HCT116 (cell line): ENCODE results near the gene SDE2. TPM values are rescaled to one million over a fixed set of nuclear protein-coding genes. Genes with fewer than 3 reads are reported as not detected.

Source experiments
- ATAC-seq: fragments of 200-7000 bp; cut with Tn5 transposase; 2 replicates; pipeline ENCODE4 v1.9.1; 2020; ENCODE audit warnings: mild to moderate bottlenecking, moderate library complexity
- BruUV-seq: library from RNA; stranded (reverse); fragments of 400-500 nt; replicated peaks from 2 replicates; lab custom pipeline; 2021; lab: Mats Ljungman, UMichigan
- CTCF ChIA-PET: fragments of 300-600 bp; sonication (Branson Sonifier 250); formaldehyde crosslinking; loops from one replicate; lab custom pipeline; 2021; ENCODE audit warnings: antibody characterized with exemption; lab: Charles Lee
- POLR2A ChIA-PET: fragments of 300-600, 350-600 bp; sonication (Branson Sonifier 250); formaldehyde crosslinking; loops from one replicate; lab custom pipeline; 2021; ENCODE audit warnings: antibody characterized with exemption; lab: Charles Lee
- RAD21 ChIA-PET, 2 experiments: fragments of 300-600 bp; sonication (Branson Sonifier 250); formaldehyde crosslinking; loops; one replicate each; lab custom pipeline; 2023; ENCODE audit warnings: low total read pairs in 2 of 2; ENCODE audit not compliant: uncharacterized antibody in 2 of 2, unreplicated experiment in 2 of 2, low non-redundant PET in 1 of 2; lab: Charles Lee
- DNase-seq: peaks from one replicate; pipeline ENCODE4 v3.0.0-alpha.2; 2010; ENCODE audit warnings: low read depth, low spot score
- H2AFZ ChIP-seq: fragments of 200-600 bp; shearing (Covaris generic), sonication (generic); 2 replicates; pipeline ENCODE4 v1.6.1; 2017; ENCODE audit warnings: low read depth, mixed run types, mixed read lengths, antibody characterized with exemption, low read length; ENCODE audit not compliant: poor library complexity, severe bottlenecking
- H3K27ac ChIP-seq: 2 replicates; pipeline ENCODE4 v1.5.1; 2012; ENCODE audit warnings: low read depth, low read length
- H3K27me3 ChIP-seq: fragments of 200-600 bp; sonication (generic); 2 replicates; pipeline ENCODE4 v1.6.1; 2016; ENCODE audit warnings: mixed run types, low read length, mixed read lengths; ENCODE audit not compliant: insufficient read depth
- H3K36me3 ChIP-seq, 2 experiments: fragments of 200-500 bp in 1 of 2; fragments of 200-600 bp in 1 of 2; sonication (Bioruptor generic) in 1 of 2; sonication (generic) in 1 of 2; 2 replicates each; pipeline versions ENCODE4 v1.5.1 to v1.6.1; 2014 to 2016; ENCODE audit warnings: low read length in 2 of 2, inconsistent platforms in 1 of 2, mixed read lengths in 1 of 2, mixed run types in 1 of 2; ENCODE audit not compliant: insufficient read depth in 2 of 2, control insufficient read depth in 1 of 2
- H3K4me1 ChIP-seq, 2 experiments: fragments of 200-600 bp in 1 of 2; sonication (generic) in 1 of 2; 2 replicates each; pipeline versions ENCODE4 v1.5.1 to v1.6.1; 2012 to 2017; ENCODE audit warnings: low read length in 2 of 2, inconsistent platforms in 1 of 2, mild to moderate bottlenecking in 1 of 2, mixed read lengths in 1 of 2, mixed run types in 1 of 2, moderate library complexity in 1 of 2; ENCODE audit not compliant: insufficient read depth in 2 of 2, control insufficient read depth in 1 of 2
- H3K4me2 ChIP-seq: fragments of 200-600 bp; sonication (generic); 2 replicates; pipeline ENCODE4 v1.6.1; 2017; ENCODE audit warnings: mixed run types, low read length, mixed read lengths
- H3K4me3 ChIP-seq, 2 experiments: fragments of 200-600 bp in 1 of 2; sonication (generic) in 1 of 2; replicated peaks in 1 of 2; 2 replicates each; pipeline ENCODE4 v1.5.1; 2011 to 2016; ENCODE audit warnings: low read length in 2 of 2, control low read depth in 1 of 2, low read depth in 1 of 2, mild to moderate bottlenecking in 1 of 2, mixed read lengths in 1 of 2, mixed run types in 1 of 2
- H3K79me2 ChIP-seq: fragments of 200-600 bp; sonication (generic); 2 replicates; pipeline ENCODE4 v1.6.1; 2017; ENCODE audit warnings: mild to moderate bottlenecking, mixed run types, low read length, moderate library complexity, mixed read lengths; ENCODE audit not compliant: insufficient read depth
- H3K9ac ChIP-seq: fragments of 200-600 bp; sonication (generic); 2 replicates; pipeline ENCODE4 v1.6.1; 2016; ENCODE audit warnings: low read length, mixed read lengths
- H3K9me2 ChIP-seq: fragments of 200-600 bp; sonication (generic), shearing (Covaris generic); 2 replicates; pipeline ENCODE4 v1.6.1; 2017; ENCODE audit warnings: mixed run types, mild to moderate bottlenecking, moderate library complexity; ENCODE audit not compliant: insufficient read depth
- H3K9me3 ChIP-seq, 2 experiments: fragments of 200-500 bp in 1 of 2; fragments of 200-600 bp in 1 of 2; sonication (Bioruptor generic) in 1 of 2; sonication (generic) in 1 of 2; 2 replicates each; pipeline ENCODE4 v1.6.1; 2014 to 2017; ENCODE audit warnings: low read length in 2 of 2, mixed read lengths in 2 of 2, inconsistent platforms in 1 of 2, low read depth in 1 of 2, mild to moderate bottlenecking in 1 of 2, mixed run types in 1 of 2, moderate library complexity in 1 of 2; ENCODE audit not compliant: control insufficient read depth in 1 of 2, insufficient read depth in 1 of 2
- H4K20me1 ChIP-seq: fragments of 200-600 bp; sonication (generic), shearing (Covaris generic); 2 replicates; pipeline ENCODE4 v1.6.1; 2017; ENCODE audit warnings: mixed run types, mild to moderate bottlenecking, moderate library complexity; ENCODE audit not compliant: insufficient read depth
- CBX3 ChIP-seq: IDR thresholded peaks from 2 replicates; pipeline ENCODE4 v1.6.1; 2012; ENCODE audit warnings: low read depth
- CEBPB ChIP-seq: IDR thresholded peaks from 2 replicates; pipeline ENCODE4 v1.6.1; 2012; ENCODE audit warnings: low read depth
- CTCF ChIP-seq, 3 experiments: fragments of 200-600 bp in 1 of 3; sonication (generic) in 1 of 3; IDR thresholded peaks in 2 of 3; conservative IDR thresholded peaks in 1 of 3; 2 replicates each; pipeline ENCODE4 v1.5.1; 2012 to 2017; ENCODE audit warnings: low read depth in 2 of 3, low read length in 2 of 3, antibody characterized with exemption in 1 of 3, borderline replicate concordance in 1 of 3, control low read depth in 1 of 3, mild to moderate bottlenecking in 1 of 3, mixed read lengths in 1 of 3, mixed run types in 1 of 3, moderate library complexity in 1 of 3; ENCODE audit not compliant: insufficient read depth in 1 of 3
- EGR1 ChIP-seq: IDR thresholded peaks from 2 replicates; pipeline ENCODE4 v1.6.1; 2012; ENCODE audit warnings: low read depth
- ELF1 ChIP-seq: IDR thresholded peaks from 2 replicates; pipeline ENCODE4 v1.6.1; 2012; ENCODE audit warnings: low read depth, borderline replicate concordance
- EZH2phosphoT487 ChIP-seq: fragments of 200-600 bp; IDR thresholded peaks from 2 replicates; pipeline ENCODE4 v1.6.1; 2018; ENCODE audit warnings: antibody characterized with exemption, borderline replicate concordance
- FOSL1 ChIP-seq: IDR thresholded peaks from 2 replicates; pipeline ENCODE4 v1.6.1; 2012; ENCODE audit warnings: low read depth
- JUND ChIP-seq: IDR thresholded peaks from 2 replicates; pipeline ENCODE4 v1.6.1; 2012
- MAX ChIP-seq: IDR thresholded peaks from 2 replicates; pipeline ENCODE4 v1.6.1; 2012
- POLR2A ChIP-seq: IDR thresholded peaks from 2 replicates; pipeline ENCODE4 v1.7.0; 2011; ENCODE audit warnings: borderline replicate concordance; ENCODE audit not compliant: insufficient read depth, insufficient read length; ENCODE audit errors: extremely low read depth
- POLR2AphosphoS5 ChIP-seq: IDR thresholded peaks from 2 replicates; pipeline ENCODE4 v1.6.1; 2011; ENCODE audit warnings: mild to moderate bottlenecking, low read depth, low read length, moderate library complexity
- RAD21 ChIP-seq: IDR thresholded peaks from 2 replicates; pipeline ENCODE4 v1.6.1; 2012; ENCODE audit warnings: low read depth, mild to moderate bottlenecking
- SP1 ChIP-seq: IDR thresholded peaks from 2 replicates; pipeline ENCODE4 v1.6.1; 2012; ENCODE audit warnings: low read depth
- TCF7L2 ChIP-seq: IDR thresholded peaks from 2 replicates; pipeline ENCODE4 v1.7.0; 2011; ENCODE audit warnings: borderline replicate concordance, inconsistent platforms; ENCODE audit not compliant: insufficient read depth, insufficient read length; ENCODE audit errors: extremely low read depth
- YY1 ChIP-seq: IDR thresholded peaks from 2 replicates; pipeline ENCODE4 v1.6.1; 2011; ENCODE audit warnings: low read length, low read depth, moderate library complexity, mild to moderate bottlenecking; ENCODE audit not compliant: insufficient replicate concordance; ENCODE audit errors: extremely low read depth
- ZBTB33 ChIP-seq: IDR thresholded peaks from 2 replicates; pipeline ENCODE4 v1.6.1; 2011; ENCODE audit warnings: mild to moderate bottlenecking, low read length, moderate library complexity; ENCODE audit not compliant: insufficient replicate concordance; ENCODE audit errors: extremely low read depth
- ZFX ChIP-seq: fragments of 450-650 bp; IDR thresholded peaks from 2 replicates; pipeline ENCODE4 v1.6.1; 2017
- ZNF274 ChIP-seq: fragments of 200-500 bp; sonication (Bioruptor generic); IDR thresholded peaks from 2 replicates; pipeline ENCODE4 v1.6.1; 2014; ENCODE audit warnings: mild to moderate bottlenecking, low read depth, low read length, inconsistent platforms
- intact Hi-C: fragments of 100-400 bp; cut with micrococcal nuclease; formaldehyde crosslinking; loops from 2 replicates; pipeline ENCODE4 v1.10.0; 2022
- total RNA-seq: library from RNA; stranded (reverse); gene quantifications from one replicate; pipeline ENCODE4 v1.2.1, GENCODE V29; 2021; ENCODE audit not compliant: unreplicated experiment

Gene SDE2
- total RNA-seq, 1 experiment from 2014 or later = 22.5 TPM

- RAD21 ChIA-PET = no interaction called here
- CTCF ChIA-PET = no interaction called here
- Histone ChIP-seq H3K4me2 (no peak overlapping the region), H3K27me3 (no peaks in the 10 kb centered on the region), H3K4me3 (no peak overlapping the region), H2AFZ (no peak overlapping the region), H3K9me3 (no peaks in the 10 kb centered on the region), H3K9me2 (no peaks in the 10 kb centered on the region), H4K20me1 (no peaks in the 10 kb centered on the region), H3K9ac (no peak overlapping the region), H3K27ac (no peak overlapping the region), H3K36me3 (no peaks in the 10 kb centered on the region), H3K4me1 (no peaks in the 10 kb centered on the region), H3K79me2 (no peaks in the 10 kb centered on the region)
- intact Hi-C loops = no loop called here
- POLR2A ChIA-PET = no interaction called here
- no TSS peak for BruUV-seq
- ATAC-seq (no peak), DNase-seq (no peak)
- TF ChIP-seq TCF7L2 (no peak), FOSL1 (no peak), ELF1 (no peak), POLR2AphosphoS5 (no peak), YY1 (no peak), ZNF274 (no peak), MAX (no peak), JUND (no peak), CBX3 (no peak)
Measured at GRCh38 chr1:225943582-225943981, 55.6 kb downstream of the SDE2 start.

GRCh38 chr1:225942574-225942973 lies 56.6 kb downstream of the SDE2 start:
- no peaks in the 10 kb centered on the region for H3K79me2 ChIP-seq
- CTCF ChIA-PET = no interaction called here
- no peaks in the 10 kb centered on the region for H3K9me2 ChIP-seq
- no peak overlapping the region for H3K4me2 ChIP-seq
- no peak overlapping the region for H3K4me3 ChIP-seq
- no peaks in the 10 kb centered on the region for H3K27me3 ChIP-seq
- H3K27ac ChIP-seq = no peak overlapping the region
- no peaks in the 10 kb centered on the region for H3K4me1 ChIP-seq
- intact Hi-C loops = no loop called here
- H3K9me3 ChIP-seq = no peaks in the 10 kb centered on the region
- no peak for ATAC-seq
- no peaks in the 10 kb centered on the region for H3K36me3 ChIP-seq
- no peaks in the 10 kb centered on the region for H4K20me1 ChIP-seq
- RAD21 ChIA-PET = no interaction called here
- no TSS peak for BruUV-seq
- POLR2A ChIA-PET = no interaction called here
- no peak overlapping the region for H2AFZ ChIP-seq
- H3K9ac ChIP-seq = no peak overlapping the region
- no peak for DNase-seq
- no peak for TF ChIP-seq SP1
- no peak for TF ChIP-seq POLR2A
- TF ChIP-seq CTCF (IDR thresholded peaks at IDR 0.05 in 2 of 3, conservative IDR thresholded peaks at IDR 0.05 in 1 of 3; ENCODE audit: borderline replicate concordance in 1 of 3, insufficient read depth in 1 of 3, low read depth in 2 of 3, low read length in 2 of 3) = no peak
- TF ChIP-seq CBX3 = no peak
- no peak for TF ChIP-seq RAD21
- TF ChIP-seq CEBPB = no peak
- no peak for TF ChIP-seq EGR1
- no peak for TF ChIP-seq ZFX
- TF ChIP-seq EZH2phosphoT487 = no peak
- no peak for TF ChIP-seq ZBTB33
- no peak for TF ChIP-seq TCF7L2
